ENCODE results near the gene CNGA4.

Gene CNGA4

GRCh38 chr11:6229911-6230310 lies 9.0 kb upstream of the CNGA4 start:
- no peak overlapping the region for H4K8ac ChIP-seq (ENCODE audit: low read depth, low read length)
- no peak overlapping the region for H4K12ac ChIP-seq (ENCODE audit: low read depth, low read length)
- peaks cover 6 to 8% of the 10 kb centered on the region in 2 experiments for H3K4me1 ChIP-seq (ENCODE audit: control insufficient read depth in 1 of 2, insufficient read depth in 2 of 2, low read length in 2 of 2)
- H2BK120ac ChIP-seq (ENCODE audit: insufficient read depth, low read length, poor library complexity) = no peak overlapping the region
- no CpG with 5 or more reads among the region's 2 CpGs for WGBS (ENCODE audit: extremely low coverage, insufficient coverage, insufficient read length)
- no peak overlapping the region for H2BK5ac ChIP-seq (ENCODE audit: low read depth, low read length, poor library complexity)
- H4K91ac ChIP-seq (ENCODE audit: low read depth, low read length) = no peak overlapping the region
- no peak overlapping the region for H3K4me3 ChIP-seq (ENCODE audit: low read depth, low read length)
- H3K4ac ChIP-seq (ENCODE audit: low read depth, low read length) = peak overlapping the region; percentile 13
- no peaks in the 10 kb centered on the region for H3K36me3 ChIP-seq (ENCODE audit: control insufficient read depth in 1 of 2, insufficient read depth in 2 of 2, low read length in 2 of 2)
- no peak overlapping the region for H2BK12ac ChIP-seq (ENCODE audit: low read length)
- H3K79me2 ChIP-seq (ENCODE audit: control insufficient read depth, insufficient read depth, low read length, poor library complexity) = peaks cover 5% of the 10 kb centered on the region
- no peaks in the 10 kb centered on the region for H3K27me3 ChIP-seq (ENCODE audit: insufficient read depth, low read length)
- no peak overlapping the region for H3K14ac ChIP-seq (ENCODE audit: low read length)
- no peak overlapping the region for H2AK5ac ChIP-seq (ENCODE audit: low read length)
- peaks cover 3% of the 10 kb centered on the region for H3K79me1 ChIP-seq (ENCODE audit: low read length)
- H3K27ac ChIP-seq (ENCODE audit: low read depth, low read length) = no peak overlapping the region
- no peak overlapping the region for H3K18ac ChIP-seq (ENCODE audit: low read length)
- H3K9ac ChIP-seq (ENCODE audit: low read length) = no peak overlapping the region
- no peak for DNase-seq
- H3K23ac ChIP-seq (ENCODE audit: low read length) = no peak overlapping the region
- H2AFZ ChIP-seq (ENCODE audit: insufficient read depth, low read length, poor library complexity) = no peak overlapping the region
- H3K4me2 ChIP-seq (ENCODE audit: low read length) = no peak overlapping the region
- no peaks in the 10 kb centered on the region for H3K9me3 ChIP-seq (ENCODE audit: insufficient read depth, low read depth, low read length)

GRCh38 chr11:6232899-6233298 lies 6.0 kb upstream of the CNGA4 start:
- H3K4me2 ChIP-seq (ENCODE audit: low read length) = no peak overlapping the region
- H4K8ac ChIP-seq (ENCODE audit: low read depth, low read length) = no peak overlapping the region
- H3K23ac ChIP-seq (ENCODE audit: low read length) = no peak overlapping the region
- H3K9ac ChIP-seq (ENCODE audit: low read length) = no peak overlapping the region
- peaks cover 7% of the 10 kb centered on the region for H3K79me1 ChIP-seq (ENCODE audit: low read length)
- no peak overlapping the region for H2BK120ac ChIP-seq (ENCODE audit: insufficient read depth, low read length, poor library complexity)
- H3K4me1 ChIP-seq (ENCODE audit: control insufficient read depth in 1 of 2, insufficient read depth in 2 of 2, low read length in 2 of 2) = peaks cover 6 to 8% of the 10 kb centered on the region in 2 experiments
- H3K4me3 ChIP-seq (ENCODE audit: low read depth, low read length) = no peak overlapping the region
- no peak overlapping the region for H4K12ac ChIP-seq (ENCODE audit: low read depth, low read length)
- no peak overlapping the region for H2BK5ac ChIP-seq (ENCODE audit: low read depth, low read length, poor library complexity)
- no peaks in the 10 kb centered on the region for H3K9me3 ChIP-seq (ENCODE audit: insufficient read depth, low read depth, low read length)
- H3K27me3 ChIP-seq (ENCODE audit: insufficient read depth, low read length) = no peaks in the 10 kb centered on the region
- no peak overlapping the region for H3K27ac ChIP-seq (ENCODE audit: low read depth, low read length)
- no peak overlapping the region for H2AK5ac ChIP-seq (ENCODE audit: low read length)
- peaks cover 5% of the 10 kb centered on the region for H3K79me2 ChIP-seq (ENCODE audit: control insufficient read depth, insufficient read depth, low read length, poor library complexity)
- H2AFZ ChIP-seq (ENCODE audit: insufficient read depth, low read length, poor library complexity) = no peak overlapping the region
- no peak overlapping the region for H4K91ac ChIP-seq (ENCODE audit: low read depth, low read length)
- no peaks in the 10 kb centered on the region for H3K36me3 ChIP-seq (ENCODE audit: control insufficient read depth in 1 of 2, insufficient read depth in 2 of 2, low read length in 2 of 2)
- H3K18ac ChIP-seq (ENCODE audit: low read length) = no peak overlapping the region
- peak overlapping the region; percentile 28 for H3K4ac ChIP-seq (ENCODE audit: low read depth, low read length)
- no peak for DNase-seq
- no peak overlapping the region for H3K14ac ChIP-seq (ENCODE audit: low read length)
- H2BK12ac ChIP-seq (ENCODE audit: low read length) = no peak overlapping the region

DNA sequence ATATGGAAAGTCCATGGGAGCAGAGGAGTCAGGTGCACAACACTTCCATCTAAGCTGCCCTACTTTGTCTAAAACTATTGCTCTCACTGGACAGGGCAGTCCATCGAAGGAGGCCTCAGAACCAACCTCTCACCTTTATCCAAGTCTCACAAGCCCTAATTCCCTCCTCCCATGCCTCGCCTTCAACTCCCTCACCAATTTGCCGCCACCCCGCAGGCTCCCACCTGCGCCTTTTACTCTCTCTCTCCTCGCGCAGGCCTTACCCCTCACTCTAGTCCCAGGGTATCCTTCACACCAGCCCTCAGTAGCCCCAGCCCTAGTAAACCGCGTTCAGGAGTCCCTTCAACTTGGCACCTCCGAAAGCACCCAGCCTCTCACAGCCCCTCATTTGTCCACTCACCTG lies 4.9 kb upstream of the CNGA4 start:
- Histone ChIP-seq H3K79me1 (ENCODE audit: low read length) (peaks cover 7% of the 10 kb centered on the region), H4K12ac (ENCODE audit: low read depth, low read length) (peak overlapping the region; percentile 36), H3K36me3 (ENCODE audit: control insufficient read depth in 1 of 2, insufficient read depth in 2 of 2, low read length in 2 of 2) (no peaks in the 10 kb centered on the region), H3K23ac (ENCODE audit: low read length) (no peak overlapping the region), H3K4me2 (ENCODE audit: low read length) (peak overlapping the region; percentile 81), H3K4me1 (ENCODE audit: control insufficient read depth in 1 of 2, insufficient read depth in 2 of 2, low read length in 2 of 2) (peaks cover 6 to 8% of the 10 kb centered on the region in 2 experiments), H3K14ac (ENCODE audit: low read length) (peak overlapping the region; percentile 54), H2AFZ (ENCODE audit: insufficient read depth, low read length, poor library complexity) (peak overlapping the region; percentile 67), H3K27me3 (ENCODE audit: insufficient read depth, low read length) (no peaks in the 10 kb centered on the region), H3K18ac (ENCODE audit: low read length) (no peak overlapping the region), H3K4me3 (ENCODE audit: low read depth, low read length) (peak overlapping the region; percentile 91), H4K91ac (ENCODE audit: low read depth, low read length) (peak overlapping the region; percentile 23), H2BK5ac (ENCODE audit: low read depth, low read length, poor library complexity) (no peak overlapping the region), H3K4ac (ENCODE audit: low read depth, low read length) (peak overlapping the region; percentile 71), H3K79me2 (ENCODE audit: control insufficient read depth, insufficient read depth, low read length, poor library complexity) (peaks cover 5% of the 10 kb centered on the region), H3K27ac (ENCODE audit: low read depth, low read length) (no peak overlapping the region), H2AK5ac (ENCODE audit: low read length) (no peak overlapping the region), H3K9me3 (ENCODE audit: insufficient read depth, low read depth, low read length) (no peaks in the 10 kb centered on the region), H2BK120ac (ENCODE audit: insufficient read depth, low read length, poor library complexity) (no peak overlapping the region), H4K8ac (ENCODE audit: low read depth, low read length) (peak overlapping the region; percentile 33), H2BK12ac (ENCODE audit: low read length) (no peak overlapping the region), H3K9ac (ENCODE audit: low read length) (peak overlapping the region; percentile 83)
- DNase-seq = no peak
- no CpG with 5 or more reads among the region's 10 CpGs for WGBS (ENCODE audit: extremely low coverage, insufficient coverage, insufficient read length)

DNA sequence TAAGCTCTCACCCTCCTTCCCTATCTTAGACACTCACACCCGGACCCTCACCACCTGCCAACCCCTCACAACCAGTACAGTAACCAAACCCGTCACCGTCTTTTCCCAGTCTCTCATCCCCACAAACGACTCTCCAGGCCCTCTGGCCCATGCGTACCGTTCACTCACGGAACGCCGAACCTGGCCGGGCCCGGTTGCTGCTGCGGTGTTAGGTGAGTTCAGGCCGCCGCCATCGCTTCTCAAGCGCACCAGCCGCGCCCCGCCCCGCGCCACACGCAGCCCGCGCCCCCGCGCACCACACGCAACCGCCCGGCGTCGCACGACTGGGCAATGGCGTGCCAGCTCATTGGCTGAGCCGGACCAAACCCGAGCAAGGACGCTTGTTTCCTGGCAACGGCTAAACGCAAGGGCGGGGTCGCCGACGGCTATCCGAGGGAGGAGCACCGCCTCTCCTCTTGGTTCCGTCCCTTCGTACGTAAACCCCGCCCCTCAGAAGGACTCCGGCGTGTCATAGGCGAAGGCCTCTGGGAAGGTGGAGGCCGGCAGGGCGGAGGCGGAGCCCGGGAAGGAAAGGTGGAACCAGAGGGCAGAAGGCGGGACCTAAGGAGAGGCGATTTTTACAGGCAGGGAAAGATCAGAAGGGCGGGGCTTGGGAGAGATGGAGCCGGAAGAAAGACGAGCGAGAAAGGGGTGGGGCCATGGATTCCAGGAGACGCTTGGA lies 4.3 kb upstream of the CNGA4 start, which contains the start of gene FHIP1B:
FHIP1B (minus strand) TSS at position 250 of the 721 bp plus-strand sequence. CDS start 10,120 bp downstream, outside the sequence.
- H3K4ac ChIP-seq (ENCODE audit: low read depth, low read length) = peak within 1 kb of the TSS; percentile 71
- WGBS (ENCODE audit: extremely low coverage, insufficient coverage, insufficient read length) = no CpG with 5 or more reads among the region's 62 CpGs
- H3K36me3 ChIP-seq (ENCODE audit: control insufficient read depth in 1 of 2, insufficient read depth in 2 of 2, low read length in 2 of 2) = no peaks in the 10 kb centered on the region
- peak within 1 kb of the TSS; percentile 90 for H3K4me2 ChIP-seq (ENCODE audit: low read length)
- H2AK5ac ChIP-seq (ENCODE audit: low read length) = no peak within 1 kb of the TSS
- H3K79me2 ChIP-seq (ENCODE audit: control insufficient read depth, insufficient read depth, low read length, poor library complexity) = peaks cover 5% of the 10 kb centered on the region
- peak within 1 kb of the TSS; percentile 18 for H2BK120ac ChIP-seq (ENCODE audit: insufficient read depth, low read length, poor library complexity)
- peak within 1 kb of the TSS; percentile 67 for H2AFZ ChIP-seq (ENCODE audit: insufficient read depth, low read length, poor library complexity)
- peak within 1 kb of the TSS; percentile 91 for H3K4me3 ChIP-seq (ENCODE audit: low read depth, low read length)
- H3K27ac ChIP-seq (ENCODE audit: low read depth, low read length) = peak within 1 kb of the TSS; percentile 18
- no peak within 1 kb of the TSS for H2BK12ac ChIP-seq (ENCODE audit: low read length)
- peak within 1 kb of the TSS; percentile 54 for H3K14ac ChIP-seq (ENCODE audit: low read length)
- H4K12ac ChIP-seq (ENCODE audit: low read depth, low read length) = peak within 1 kb of the TSS; percentile 68
- no peak within 1 kb of the TSS for H3K23ac ChIP-seq (ENCODE audit: low read length)
- peak within 1 kb of the TSS; percentile 86 for H3K9ac ChIP-seq (ENCODE audit: low read length)
- H2BK5ac ChIP-seq (ENCODE audit: low read depth, low read length, poor library complexity) = no peak within 1 kb of the TSS
- H3K27me3 ChIP-seq (ENCODE audit: insufficient read depth, low read length) = no peaks in the 10 kb centered on the region
- peak within 1 kb of the TSS; percentile 36 for H3K18ac ChIP-seq (ENCODE audit: low read length)
- DNase-seq = peak; percentile 100
- peak within 1 kb of the TSS; percentile 82 for H4K8ac ChIP-seq (ENCODE audit: low read depth, low read length)
- no peaks in the 10 kb centered on the region for H3K9me3 ChIP-seq (ENCODE audit: insufficient read depth, low read depth, low read length)
- H4K91ac ChIP-seq (ENCODE audit: low read depth, low read length) = peak within 1 kb of the TSS; percentile 33
- peaks cover 6 to 8% of the 10 kb centered on the region in 2 experiments for H3K4me1 ChIP-seq (ENCODE audit: control insufficient read depth in 1 of 2, insufficient read depth in 2 of 2, low read length in 2 of 2)
- H3K79me1 ChIP-seq (ENCODE audit: low read length) = peaks cover 7% of the 10 kb centered on the region
